Measurements from ENCODE around the gene MICALL2. TPM values are rescaled to one million over a fixed set of nuclear protein-coding genes. Genes with fewer than 3 reads are reported as not detected.

MICALL2 gene
- total RNA-seq, 1 donor, result 2.7 TPM

DNA sequence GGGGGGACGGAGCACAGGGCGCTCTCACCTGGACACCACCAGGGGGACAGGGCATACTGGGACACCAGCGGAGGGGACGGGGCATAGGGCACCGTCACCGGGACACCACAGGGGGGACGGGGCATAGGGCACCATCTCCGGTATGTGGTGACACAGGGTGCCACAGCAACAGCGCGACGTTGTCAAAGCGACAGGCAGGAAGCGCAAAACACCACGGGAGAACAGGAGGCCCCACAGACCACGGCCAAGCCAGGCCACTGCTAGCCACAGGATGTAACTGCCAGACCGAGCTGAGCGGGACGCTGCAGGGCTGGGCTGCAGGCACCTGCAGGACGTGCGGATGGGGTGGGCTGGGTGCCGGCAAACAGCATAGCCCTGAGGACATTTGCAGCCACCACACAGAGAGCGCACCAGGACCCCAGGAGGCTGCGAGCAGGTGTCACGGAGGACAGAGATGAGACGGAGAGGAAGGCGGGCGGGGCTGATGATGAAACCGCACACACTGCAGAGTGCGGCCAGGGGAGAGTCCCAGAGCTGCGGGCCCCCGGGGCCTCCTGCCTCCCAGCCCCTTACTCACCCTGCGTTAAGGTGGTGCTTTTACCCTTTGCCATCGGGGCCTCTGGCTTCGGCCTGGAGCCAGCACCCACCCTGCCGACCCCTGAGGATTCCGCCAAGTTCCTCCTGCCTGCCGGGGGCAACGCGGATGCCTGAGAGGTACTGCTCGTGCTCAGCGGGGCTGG is 17.5 kb downstream of the MICALL2 start:
- H3K4me3 ChIP-seq (ENCODE audit: low read length), result no peak overlapping the region
- no peaks in the 10 kb centered on the region for H3K9me3 ChIP-seq (ENCODE audit: low read depth, low read length)
- H3K27me3 ChIP-seq (ENCODE audit: insufficient read depth, low read length), result no peaks in the 10 kb centered on the region
- no peaks in the 10 kb centered on the region for H3K4me1 ChIP-seq (ENCODE audit: insufficient read depth, low read length)

DNA sequence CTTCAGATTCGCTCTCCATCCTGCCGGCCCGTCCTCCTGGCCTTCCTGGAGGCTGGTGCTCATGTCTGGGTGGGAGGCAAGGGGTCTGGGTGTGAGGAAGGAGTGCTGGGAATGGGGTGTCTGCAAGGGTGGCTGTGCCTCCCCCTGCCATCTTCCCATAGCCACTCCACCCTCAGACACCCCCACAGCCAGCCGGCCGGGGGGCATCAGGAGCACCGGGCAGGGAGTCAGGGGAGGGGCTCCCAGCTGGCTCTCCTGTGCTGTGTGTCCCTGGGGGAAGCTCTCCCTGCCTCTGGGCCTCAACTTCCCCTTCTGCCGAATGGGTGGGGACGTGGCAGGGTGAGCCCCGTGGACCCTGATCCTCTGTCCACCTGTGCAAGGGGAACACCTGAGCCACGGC is 18.6 kb downstream of the MICALL2 start:
- Histone ChIP-seq H3K27me3 (ENCODE audit: insufficient read depth, low read length) (no peaks in the 10 kb centered on the region), H3K9me3 (ENCODE audit: low read depth, low read length) (no peaks in the 10 kb centered on the region), H3K4me1 (ENCODE audit: insufficient read depth, low read length) (no peaks in the 10 kb centered on the region), H3K4me3 (ENCODE audit: low read length) (no peak overlapping the region)

DNA sequence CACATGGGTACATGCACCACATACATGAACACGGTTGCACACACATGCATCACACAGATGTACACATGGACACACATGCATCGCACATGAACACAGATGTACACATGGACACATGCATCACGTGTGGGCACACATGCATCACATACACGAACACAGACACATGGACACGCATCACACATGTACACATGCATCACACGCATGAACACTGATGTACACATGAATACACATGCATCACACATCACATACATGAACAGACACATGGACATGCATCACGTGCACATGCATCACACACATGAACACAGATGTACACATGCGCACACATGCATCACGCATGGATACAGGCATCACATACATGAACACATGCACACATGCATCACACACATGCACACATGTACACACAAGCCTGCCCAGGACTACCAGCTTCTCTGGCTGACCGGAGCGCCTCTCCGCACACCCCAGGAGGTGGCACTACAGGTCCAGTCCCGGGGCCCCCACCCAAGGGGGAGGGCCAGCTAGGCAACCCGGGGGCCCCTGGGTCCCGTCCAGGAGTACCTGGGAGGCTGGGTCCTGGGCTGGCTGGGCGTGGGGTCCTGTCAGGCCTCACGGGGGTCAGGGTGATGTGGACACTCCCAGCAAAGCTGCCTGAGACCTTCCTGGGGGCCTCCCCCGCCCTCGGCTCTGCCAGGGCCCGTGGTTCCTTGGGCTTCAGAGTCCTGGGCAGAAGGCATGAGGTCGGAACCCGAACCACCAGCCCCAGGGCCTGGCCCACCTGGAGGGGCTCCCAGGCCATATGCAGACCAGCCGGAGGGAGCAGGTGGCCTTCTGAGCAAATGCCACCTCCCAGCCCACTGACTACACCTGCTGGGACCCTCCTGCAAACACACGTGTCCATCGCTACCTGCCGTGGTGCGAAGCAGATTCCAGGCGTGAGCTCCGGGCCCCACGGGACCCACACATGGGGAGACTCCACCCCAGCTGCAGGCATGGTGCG is 19.6 kb downstream of the MICALL2 start:
- H3K27me3 ChIP-seq (ENCODE audit: insufficient read depth, low read length), result no peaks in the 10 kb centered on the region

DNA sequence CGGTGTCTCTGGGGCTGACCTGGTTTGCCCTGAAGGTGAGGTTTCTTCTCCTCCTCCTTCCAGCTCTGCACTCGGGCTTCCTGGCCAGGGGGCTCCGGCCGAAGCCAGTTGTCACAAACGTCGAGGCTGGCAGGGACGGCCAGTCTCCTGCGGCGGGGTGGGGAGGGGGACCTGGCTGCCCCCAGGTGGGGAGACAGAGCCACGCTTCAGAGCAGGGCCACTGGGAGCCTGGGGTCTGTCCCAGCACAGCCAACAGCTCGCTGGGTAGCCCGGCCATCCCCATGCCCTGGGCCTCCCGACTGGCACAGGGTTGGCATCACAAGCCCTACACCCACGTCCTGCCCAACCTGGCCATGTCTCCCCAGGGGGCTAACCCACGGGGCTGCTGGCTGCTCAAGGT is 20.4 kb downstream of the MICALL2 start:
- Histone ChIP-seq H3K27me3 (ENCODE audit: insufficient read depth, low read length) (no peaks in the 10 kb centered on the region), H3K9me3 (ENCODE audit: low read depth, low read length) (no peaks in the 10 kb centered on the region), H3K4me1 (ENCODE audit: insufficient read depth, low read length) (no peaks in the 10 kb centered on the region), H3K4me3 (ENCODE audit: low read length) (no peak overlapping the region)

More for the DNA sequence above, 19.6 kb downstream of the MICALL2 start:
- Histone ChIP-seq H3K4me1 (ENCODE audit: insufficient read depth, low read length) (no peaks in the 10 kb centered on the region), H3K9me3 (ENCODE audit: low read depth, low read length) (no peaks in the 10 kb centered on the region), H3K4me3 (ENCODE audit: low read length) (no peak overlapping the region)

DNA sequence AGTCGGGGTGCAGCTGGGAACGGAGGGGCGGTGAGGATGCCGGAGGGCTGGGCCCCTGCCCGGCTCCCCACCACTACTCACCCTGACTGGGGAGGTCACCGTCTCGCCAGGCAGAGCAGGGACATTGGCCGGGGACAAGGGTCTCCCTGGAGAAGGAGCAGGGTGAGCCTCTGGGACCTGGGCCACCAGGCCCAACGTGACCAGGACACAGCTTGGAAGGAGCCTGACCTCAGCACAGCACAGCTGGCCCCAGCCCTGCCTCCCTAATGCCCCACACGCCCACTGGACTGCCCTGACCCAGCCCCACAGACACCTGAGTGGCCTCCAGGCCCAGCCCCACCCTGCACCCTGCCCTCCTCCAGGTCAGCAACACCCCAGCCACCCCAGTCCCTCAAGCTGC is 21.1 kb downstream of the MICALL2 start:
- no peaks in the 10 kb centered on the region for H3K9me3 ChIP-seq (ENCODE audit: low read depth, low read length)
- no peaks in the 10 kb centered on the region for H3K4me1 ChIP-seq (ENCODE audit: insufficient read depth, low read length)
- no peak overlapping the region for H3K4me3 ChIP-seq (ENCODE audit: low read length)
- H3K27me3 ChIP-seq (ENCODE audit: insufficient read depth, low read length), result no peaks in the 10 kb centered on the region

DNA sequence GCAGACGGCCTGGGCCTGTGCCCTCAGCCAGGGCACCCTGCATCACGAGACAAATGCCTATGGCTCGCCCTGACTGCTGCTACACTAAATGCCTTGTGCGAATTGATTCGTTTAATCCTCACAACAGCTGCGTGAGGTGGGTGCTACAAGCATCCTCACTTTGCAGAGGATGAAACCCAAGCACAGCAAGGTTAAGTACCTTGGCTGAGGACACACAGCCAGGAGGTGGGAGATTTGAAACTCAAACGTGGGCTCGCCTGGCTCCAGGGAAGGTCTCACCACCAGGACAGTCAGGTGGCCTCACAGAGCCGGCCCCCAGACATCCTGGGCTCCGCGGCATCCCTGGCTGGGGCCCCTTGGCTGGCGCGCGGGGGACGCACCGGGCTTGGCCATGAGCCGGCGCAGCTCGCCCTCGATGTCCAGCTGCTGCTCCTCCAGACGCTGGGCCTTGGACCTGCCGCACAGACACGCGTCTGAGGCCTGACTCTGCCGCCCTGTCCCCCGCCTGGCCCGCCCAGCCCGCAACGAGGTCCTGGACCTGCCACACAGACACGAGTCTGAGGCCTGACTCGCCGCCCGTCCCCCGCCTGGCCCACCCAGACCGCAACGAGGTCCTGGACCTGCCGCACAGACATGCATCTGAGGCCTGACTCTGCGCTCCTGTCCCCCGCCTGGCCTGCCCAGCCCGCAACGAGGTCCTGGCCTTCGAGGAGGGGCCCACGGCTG is 22.0 kb downstream of the MICALL2 start:
- Histone ChIP-seq H3K9me3 (ENCODE audit: low read depth, low read length) (no peaks in the 10 kb centered on the region), H3K4me1 (ENCODE audit: insufficient read depth, low read length) (no peaks in the 10 kb centered on the region), H3K27me3 (ENCODE audit: insufficient read depth, low read length) (no peaks in the 10 kb centered on the region), H3K4me3 (ENCODE audit: low read length) (no peak overlapping the region)

DNA sequence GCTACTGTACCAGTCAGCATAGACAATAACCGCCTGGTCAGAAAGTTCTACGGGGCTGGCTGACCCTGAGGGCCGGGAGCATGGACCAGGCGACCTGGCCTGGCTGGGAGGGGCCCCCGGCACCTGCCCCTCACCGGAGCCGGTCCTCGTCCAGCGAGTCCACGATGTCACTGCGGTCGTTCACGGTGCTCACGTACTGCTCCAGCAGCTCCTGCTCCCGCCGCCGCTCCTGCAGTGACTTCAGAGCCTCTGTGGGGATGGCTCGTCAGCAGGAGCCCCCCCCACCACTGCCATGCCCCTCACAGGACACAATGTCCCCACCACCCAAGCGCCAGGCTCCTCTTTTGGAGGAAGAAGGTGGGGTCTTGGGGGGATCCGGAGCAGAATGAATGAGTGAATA is 22.7 kb downstream of the MICALL2 start:
- Histone ChIP-seq H3K4me1 (ENCODE audit: insufficient read depth, low read length) (no peaks in the 10 kb centered on the region), H3K4me3 (ENCODE audit: low read length) (no peak overlapping the region), H3K27me3 (ENCODE audit: insufficient read depth, low read length) (no peaks in the 10 kb centered on the region), H3K9me3 (ENCODE audit: low read depth, low read length) (no peaks in the 10 kb centered on the region)

DNA sequence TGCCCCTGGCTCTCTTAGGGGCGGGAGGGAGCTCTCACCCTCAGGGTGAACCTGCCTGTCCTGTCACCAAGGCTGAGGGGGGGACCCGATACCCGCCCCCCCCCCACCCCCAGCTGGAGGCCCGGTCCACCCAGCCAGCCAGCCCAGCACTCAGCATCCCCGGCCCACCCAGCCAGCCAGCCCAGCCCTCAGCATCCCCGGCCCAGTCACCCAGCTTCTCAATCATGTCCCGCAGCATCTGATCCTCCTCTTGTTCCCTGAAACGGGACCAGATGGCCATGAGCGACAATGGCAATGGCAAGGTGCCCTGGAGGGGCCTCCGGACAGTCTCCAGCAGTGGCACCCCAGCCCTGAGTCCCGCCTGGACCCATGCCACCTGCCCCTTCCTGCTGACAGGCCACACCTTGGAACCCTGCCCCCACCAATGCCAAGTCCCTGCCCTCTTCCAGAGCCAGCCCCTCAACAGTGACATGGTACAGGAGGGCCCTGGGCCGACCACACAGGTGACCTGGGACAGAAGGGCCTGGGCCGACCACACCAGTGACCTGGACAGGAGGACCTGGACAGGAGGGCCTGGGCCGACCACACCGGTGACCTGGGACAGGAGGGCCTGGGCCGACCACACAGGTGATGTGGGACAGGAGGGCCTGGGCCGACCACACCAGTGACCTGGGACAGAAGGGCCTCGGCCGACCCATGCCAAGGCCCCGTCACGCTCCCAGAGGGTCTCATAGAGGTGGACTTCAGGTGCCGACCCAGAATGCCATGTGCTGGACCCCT is 24.2 kb downstream of the MICALL2 start:
- H3K4me3 ChIP-seq (ENCODE audit: low read length), result no peak overlapping the region
- H3K9me3 ChIP-seq (ENCODE audit: low read depth, low read length), result no peaks in the 10 kb centered on the region
- no peaks in the 10 kb centered on the region for H3K4me1 ChIP-seq (ENCODE audit: insufficient read depth, low read length)
- no peaks in the 10 kb centered on the region for H3K27me3 ChIP-seq (ENCODE audit: insufficient read depth, low read length)

DNA sequence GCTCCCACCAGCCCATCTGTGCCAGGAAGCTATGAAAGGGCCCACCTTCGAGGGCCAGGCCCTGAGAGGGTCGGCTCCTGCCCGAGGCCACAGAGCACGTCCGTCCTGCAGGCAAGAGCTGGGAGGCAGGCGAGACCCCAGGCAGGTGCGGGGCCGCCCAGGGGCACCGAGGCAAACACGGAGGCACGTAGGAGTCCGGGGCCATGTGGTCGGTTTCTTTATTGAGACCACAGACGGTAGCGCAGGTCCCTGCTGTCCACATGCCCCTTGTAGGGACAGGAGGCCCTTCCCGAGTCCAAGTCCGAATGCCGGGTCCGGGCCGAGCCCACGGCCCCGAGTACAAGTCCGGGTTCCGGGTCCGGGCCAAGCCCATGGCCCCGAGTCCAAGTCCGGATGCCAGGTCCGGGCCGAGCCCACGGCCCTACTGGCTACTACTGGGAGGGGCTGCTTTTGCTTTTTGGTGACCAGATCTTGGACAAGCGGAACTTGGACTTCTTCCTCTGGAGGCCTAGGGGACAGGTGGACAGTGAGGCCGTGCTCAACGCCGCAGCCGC is 25.0 kb downstream of the MICALL2 start:
- Histone ChIP-seq H3K4me1 (ENCODE audit: insufficient read depth, low read length) (no peaks in the 10 kb centered on the region), H3K4me3 (ENCODE audit: low read length) (no peak overlapping the region), H3K9me3 (ENCODE audit: low read depth, low read length) (no peaks in the 10 kb centered on the region), H3K27me3 (ENCODE audit: insufficient read depth, low read length) (no peaks in the 10 kb centered on the region)

DNA sequence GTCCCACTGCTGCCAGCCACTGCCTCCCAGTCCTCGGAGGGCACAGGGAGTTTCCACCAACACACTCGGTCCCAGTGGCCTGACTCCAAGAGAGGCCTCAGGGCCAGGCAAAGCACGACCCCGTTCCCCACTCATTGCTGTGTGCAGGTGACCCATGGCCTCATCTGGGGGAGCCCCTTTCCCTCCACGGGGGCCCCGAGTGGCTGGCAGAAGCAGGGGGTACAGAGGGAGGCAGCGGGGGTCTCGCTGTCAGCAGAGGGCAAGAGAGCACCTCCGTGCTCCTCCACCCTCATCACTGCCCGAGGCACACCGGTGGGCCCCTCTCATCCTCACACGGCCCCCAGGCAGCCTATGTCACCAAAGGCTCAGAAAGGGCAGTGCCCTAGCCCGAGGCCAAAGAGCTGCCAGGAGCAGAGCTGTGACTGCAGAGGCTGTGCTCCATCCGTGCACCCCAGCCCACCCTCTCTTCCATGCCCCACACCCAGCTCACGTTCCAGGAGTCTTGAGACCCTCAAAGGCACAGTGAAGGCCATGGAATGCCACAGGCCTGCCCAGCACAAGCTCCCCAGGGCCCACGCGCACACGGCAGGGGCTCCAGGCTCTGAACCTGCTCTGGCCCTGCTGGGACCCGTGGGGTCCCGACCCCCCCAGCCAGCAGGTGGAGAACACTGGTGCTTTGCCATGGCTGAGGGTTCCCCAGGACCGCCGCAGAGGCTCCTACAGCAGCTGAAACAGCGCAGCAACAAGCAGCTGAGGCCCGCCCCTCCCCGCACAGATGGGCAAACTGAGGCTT is 25.9 kb downstream of the MICALL2 start:
- H3K27me3 ChIP-seq (ENCODE audit: insufficient read depth, low read length), result no peaks in the 10 kb centered on the region
- H3K9me3 ChIP-seq (ENCODE audit: low read depth, low read length), result no peaks in the 10 kb centered on the region
- H3K4me1 ChIP-seq (ENCODE audit: insufficient read depth, low read length), result no peaks in the 10 kb centered on the region
- no peak overlapping the region for H3K4me3 ChIP-seq (ENCODE audit: low read length)

DNA sequence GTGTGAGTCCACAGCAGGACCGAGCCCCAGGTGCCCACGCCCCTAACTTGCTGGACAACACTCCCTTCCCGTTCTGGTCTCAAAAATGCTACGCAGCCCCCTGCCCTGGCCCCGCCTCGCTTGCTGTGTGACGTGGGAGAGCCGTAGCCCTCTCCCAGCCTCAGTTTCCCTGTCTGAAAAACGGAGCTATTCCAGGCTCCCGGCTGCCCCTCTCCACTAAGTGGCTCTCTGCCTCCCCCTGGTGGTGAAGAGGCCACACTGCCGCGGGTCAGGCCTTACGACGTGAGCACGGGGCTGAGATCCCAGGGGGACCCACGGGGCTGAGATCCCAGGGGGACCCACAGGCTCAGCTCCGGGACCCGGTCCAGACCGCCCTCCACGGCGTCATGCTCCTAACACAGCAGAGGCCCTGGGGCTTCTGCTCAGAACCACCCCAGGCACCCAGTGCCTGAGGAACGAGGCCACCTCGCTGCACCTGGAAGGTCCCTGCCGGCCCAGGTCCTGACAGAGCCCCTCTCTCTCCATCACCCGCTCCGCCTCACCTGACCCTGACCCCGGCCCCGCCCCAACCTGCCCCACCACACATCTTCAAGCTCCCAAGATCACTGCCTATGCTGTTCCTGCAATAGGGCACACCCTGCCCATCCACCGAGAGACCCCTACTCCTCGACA is 26.7 kb downstream of the MICALL2 start:
- no peak overlapping the region for H3K4me3 ChIP-seq (ENCODE audit: low read length)
- no peaks in the 10 kb centered on the region for H3K9me3 ChIP-seq (ENCODE audit: low read depth, low read length)
- H3K4me1 ChIP-seq (ENCODE audit: insufficient read depth, low read length), result no peaks in the 10 kb centered on the region
- no peaks in the 10 kb centered on the region for H3K27me3 ChIP-seq (ENCODE audit: insufficient read depth, low read length)

DNA sequence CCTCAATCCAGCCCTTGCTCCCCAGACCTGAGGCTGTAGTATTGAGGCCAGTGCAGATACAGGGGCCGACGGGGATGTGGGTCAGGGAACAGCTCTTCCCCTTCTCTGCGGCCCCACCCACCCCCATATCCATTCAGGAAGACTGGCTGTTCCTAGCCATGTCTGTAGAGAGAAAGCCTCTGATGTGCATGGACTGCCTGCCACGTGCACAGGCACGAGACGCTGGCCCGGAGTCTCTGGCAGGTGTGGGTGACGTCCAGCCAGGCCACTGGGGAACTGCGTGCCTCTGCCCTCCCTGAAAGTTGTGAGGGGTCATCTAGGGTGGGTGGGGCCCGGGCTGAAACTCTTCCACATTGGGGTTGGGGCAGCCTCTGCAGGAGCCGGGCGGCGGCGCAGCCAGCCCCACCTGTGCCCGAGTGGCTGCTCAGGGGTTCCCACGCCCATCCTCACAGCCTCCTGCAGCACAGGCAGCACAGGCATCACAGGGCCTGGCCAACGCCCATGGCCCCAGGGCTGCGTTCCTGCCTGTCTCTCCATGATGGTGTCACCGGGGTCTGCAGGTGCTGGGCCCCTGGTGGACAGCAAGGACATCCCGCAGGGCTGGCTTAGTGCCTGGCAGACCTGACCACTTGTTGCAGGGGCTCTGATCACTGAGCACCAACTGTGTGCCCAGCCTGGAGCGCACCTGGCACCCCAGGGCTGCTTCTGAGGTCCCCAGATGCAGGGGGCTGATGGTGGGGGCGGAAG is 27.5 kb downstream of the MICALL2 start:
- H3K4me3 ChIP-seq (ENCODE audit: low read length), result no peak overlapping the region
- H3K27me3 ChIP-seq (ENCODE audit: insufficient read depth, low read length), result no peaks in the 10 kb centered on the region
- no peaks in the 10 kb centered on the region for H3K9me3 ChIP-seq (ENCODE audit: low read depth, low read length)
- H3K4me1 ChIP-seq (ENCODE audit: insufficient read depth, low read length), result no peaks in the 10 kb centered on the region

DNA sequence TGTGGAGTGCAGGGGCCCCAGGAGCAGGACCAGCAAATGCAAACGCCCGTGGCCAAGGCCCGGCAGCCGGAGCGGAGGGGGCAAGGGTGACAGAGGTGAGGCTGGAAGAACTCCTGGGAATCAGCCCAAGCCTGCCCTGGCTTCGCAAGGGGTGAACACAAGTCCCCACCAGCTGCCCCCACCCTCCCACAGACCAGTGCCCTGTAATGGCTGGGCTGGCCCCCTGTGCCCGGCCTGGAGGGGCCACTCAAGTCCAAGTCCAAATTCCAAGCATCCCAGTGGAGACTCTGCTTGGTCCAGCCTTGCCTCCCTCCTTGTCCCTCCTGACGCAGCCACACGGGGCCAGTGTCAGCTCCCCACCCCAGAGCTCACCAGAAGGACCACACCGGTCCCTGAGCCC is 28.0 kb downstream of the MICALL2 start:
- H3K4me1 ChIP-seq (ENCODE audit: insufficient read depth, low read length), result no peaks in the 10 kb centered on the region
- H3K27me3 ChIP-seq (ENCODE audit: insufficient read depth, low read length), result no peaks in the 10 kb centered on the region
- no peaks in the 10 kb centered on the region for H3K9me3 ChIP-seq (ENCODE audit: low read depth, low read length)
- H3K4me3 ChIP-seq (ENCODE audit: low read length), result no peak overlapping the region
